GM20431 (cell line): ENCODE measurements around the gene TNFRSF12A.

Experiments
- in situ Hi-C: fragments of 300-500 bp; cut with MseI, MboI; formaldehyde crosslinking; loops from one replicate; pipeline ENCODE4 v1.15.0; 2020; ENCODE audit warnings: low sequenced_read_pairs; ENCODE audit not compliant: unreplicated experiment

TNFRSF12A gene

DNA sequence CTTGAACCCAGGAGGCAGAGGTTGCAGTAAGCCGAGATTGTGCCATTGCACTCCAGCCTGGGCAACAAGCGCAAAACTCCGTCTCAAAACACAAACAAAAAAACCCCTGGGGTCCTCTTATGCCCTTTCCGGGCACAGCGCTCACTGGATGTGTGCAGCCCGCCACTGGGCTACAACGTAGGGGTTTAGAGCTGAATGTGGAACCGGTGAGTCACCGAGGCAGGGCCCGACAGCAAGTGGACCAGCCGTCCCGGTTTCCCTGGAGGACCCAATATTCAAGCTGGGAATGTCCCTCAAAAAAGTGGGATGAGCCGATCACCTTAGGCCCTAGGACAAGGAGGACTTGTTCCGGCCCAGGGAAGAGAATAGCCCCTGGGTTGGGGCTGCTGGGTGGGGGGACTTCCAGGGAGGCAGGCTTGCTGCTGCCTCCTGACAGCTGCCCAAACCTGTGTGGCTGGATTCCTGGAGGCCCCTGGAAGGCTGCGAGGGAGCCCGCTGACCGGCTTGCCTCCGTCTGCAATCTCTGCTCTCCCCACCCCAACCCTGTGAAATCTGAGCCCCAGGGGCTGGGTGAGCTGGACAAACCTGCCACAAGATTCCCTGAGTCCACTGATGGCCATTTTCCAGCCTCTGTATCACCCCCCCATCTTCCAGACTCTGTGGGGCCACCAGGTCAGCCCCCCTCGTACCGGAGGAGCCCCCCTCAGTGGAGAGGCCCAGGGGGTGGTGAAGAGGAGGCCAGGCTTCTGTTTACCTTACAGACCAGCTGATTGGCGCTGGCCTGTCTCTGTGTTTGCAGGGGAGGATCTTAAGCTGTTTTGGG lies 10.4 kb upstream of the TNFRSF12A start:
- in situ Hi-C loops = no loop called here

DNA sequence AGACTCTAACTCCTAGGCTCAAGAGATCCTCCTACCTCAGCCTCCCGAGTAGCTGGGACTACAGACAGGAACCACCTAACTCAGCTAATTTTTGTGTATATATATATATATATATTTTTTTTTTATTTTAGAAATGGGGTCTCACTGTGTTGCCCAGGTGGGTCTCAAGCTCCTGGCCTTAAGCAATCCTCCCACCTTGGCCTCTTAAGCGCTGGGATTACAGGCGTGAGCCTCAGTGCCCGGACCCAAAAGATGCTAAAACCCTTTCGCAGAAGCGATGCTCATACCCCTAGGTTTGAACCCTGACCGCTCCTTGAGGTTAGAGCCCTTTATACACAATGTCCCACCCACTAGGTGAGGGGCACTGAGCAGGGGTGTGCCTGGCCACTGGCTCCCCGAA lies 9.7 kb upstream of the TNFRSF12A start:
- in situ Hi-C loops = no loop called here

DNA sequence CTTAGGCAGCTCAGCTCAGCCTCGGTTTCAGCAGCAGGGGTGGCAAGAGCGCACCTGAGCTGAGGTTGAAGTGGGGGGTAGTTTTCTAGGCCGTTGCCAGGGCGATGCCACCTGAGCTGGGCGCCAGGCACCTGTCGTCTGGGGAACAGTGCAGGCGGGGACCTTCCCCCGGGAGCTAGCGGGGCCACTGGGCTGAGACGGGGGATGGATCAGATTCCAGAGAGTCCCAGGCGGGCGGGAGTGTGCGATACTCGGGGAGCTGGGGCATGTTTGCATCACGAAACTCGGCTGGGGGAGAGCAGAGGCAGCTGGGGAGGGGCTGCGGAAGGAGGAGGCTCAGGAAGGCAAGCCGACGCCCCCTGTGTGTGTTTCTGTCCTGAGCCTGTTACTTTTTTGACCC lies 7.9 kb upstream of the TNFRSF12A start:
- in situ Hi-C loops = no loop called here

DNA sequence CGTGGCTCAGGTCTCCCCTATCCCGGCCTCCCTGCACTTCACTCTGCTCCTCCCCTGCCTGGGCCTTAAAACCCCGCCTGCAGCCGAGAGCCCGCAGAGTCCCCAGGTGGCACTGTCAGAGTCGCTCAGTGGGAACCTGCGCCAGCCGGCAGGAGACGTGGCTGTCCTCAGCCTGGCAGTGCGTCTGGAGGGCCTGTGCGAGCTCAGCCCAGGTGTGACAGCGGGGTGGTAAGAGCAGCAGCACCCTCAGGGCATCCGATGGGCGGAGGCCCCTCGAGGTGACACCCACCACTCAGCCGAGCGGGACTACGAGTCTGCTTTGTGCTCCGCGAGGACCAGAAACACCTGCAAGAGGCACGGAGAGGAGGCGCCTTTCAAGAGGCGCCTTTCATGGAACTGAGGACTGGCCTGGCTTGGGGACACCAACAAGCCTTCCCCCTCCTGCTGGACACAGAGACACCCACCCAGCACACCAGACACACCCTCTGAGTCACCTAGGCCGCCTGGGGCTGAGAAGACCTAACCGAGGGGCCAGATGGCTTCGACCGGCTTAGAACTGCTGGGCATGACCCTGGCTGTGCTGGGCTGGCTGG lies 7.2 kb upstream of the TNFRSF12A start, which contains the start of gene CLDN9:
TSS of gene CLDN9 (plus strand) at position 96 of the 593 bp plus-strand sequence. CDS start at position 536, 440 bp downstream.
- in situ Hi-C loops = no loop called here

DNA sequence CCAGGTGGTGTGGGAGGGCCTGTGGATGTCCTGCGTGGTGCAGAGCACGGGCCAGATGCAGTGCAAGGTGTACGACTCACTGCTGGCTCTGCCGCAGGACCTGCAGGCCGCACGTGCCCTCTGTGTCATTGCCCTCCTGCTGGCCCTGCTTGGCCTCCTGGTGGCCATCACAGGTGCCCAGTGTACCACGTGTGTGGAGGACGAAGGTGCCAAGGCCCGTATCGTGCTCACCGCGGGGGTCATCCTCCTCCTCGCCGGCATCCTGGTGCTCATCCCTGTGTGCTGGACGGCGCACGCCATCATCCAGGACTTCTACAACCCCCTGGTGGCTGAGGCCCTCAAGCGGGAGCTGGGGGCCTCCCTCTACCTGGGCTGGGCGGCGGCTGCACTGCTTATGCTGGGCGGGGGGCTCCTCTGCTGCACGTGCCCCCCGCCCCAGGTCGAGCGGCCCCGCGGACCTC lies 6.6 kb upstream of the TNFRSF12A start:
- in situ Hi-C loops = no loop called here

DNA sequence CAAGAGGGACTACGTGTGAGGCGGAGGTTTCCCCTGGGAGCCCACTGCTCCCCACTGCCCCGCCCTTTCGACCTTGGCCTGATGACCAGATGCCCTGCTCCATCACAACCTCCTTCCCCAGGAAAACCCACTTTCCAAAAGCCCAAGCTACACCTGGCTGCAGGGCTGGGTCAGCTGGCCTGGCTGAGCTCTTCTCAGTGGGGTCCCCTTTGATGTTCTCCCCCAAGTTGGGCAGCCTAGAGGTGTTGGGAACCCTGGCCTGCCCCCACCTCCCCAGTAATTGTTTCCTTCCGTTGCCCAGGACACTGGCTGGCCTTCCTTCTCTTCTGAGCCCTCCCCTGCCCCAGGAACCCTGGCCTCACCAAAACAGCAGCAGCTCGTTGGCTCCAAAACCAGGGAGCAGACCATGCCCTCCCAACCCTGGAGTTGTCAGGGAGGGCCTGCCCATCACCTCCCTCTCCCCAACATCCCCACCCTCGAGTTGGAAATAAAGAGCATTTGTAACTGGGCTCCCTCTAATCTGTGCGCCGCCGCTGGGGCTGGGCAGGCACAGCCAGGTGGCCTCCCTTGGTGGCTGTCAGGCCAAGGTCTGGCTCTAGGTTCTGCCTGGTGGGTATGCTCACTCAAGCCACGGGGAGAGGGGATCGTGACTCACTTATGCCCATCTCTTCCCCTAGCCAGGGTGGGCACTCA lies 6.0 kb upstream of the TNFRSF12A start:
- in situ Hi-C loops = no loop called here

DNA sequence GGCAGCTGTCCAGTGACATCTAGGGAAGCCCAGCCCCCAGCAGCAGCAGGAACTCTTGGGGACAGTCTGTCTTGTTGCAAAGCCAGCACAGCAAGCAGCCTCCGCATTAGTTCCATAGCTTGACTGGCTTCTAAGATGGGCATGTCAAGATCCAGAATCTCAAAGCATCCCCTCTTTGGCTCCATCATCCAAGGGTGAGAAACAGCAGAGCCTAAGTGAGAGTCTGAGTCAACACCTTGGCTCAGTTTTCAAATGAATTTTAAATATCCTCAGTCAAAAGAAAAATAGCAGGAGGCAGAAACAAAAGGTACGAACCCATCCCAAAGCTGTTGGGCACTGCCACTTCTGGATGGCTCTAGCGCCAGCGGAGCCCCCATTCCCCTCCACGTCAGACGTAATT lies 5.2 kb upstream of the TNFRSF12A start:
- in situ Hi-C loops = no loop called here

DNA sequence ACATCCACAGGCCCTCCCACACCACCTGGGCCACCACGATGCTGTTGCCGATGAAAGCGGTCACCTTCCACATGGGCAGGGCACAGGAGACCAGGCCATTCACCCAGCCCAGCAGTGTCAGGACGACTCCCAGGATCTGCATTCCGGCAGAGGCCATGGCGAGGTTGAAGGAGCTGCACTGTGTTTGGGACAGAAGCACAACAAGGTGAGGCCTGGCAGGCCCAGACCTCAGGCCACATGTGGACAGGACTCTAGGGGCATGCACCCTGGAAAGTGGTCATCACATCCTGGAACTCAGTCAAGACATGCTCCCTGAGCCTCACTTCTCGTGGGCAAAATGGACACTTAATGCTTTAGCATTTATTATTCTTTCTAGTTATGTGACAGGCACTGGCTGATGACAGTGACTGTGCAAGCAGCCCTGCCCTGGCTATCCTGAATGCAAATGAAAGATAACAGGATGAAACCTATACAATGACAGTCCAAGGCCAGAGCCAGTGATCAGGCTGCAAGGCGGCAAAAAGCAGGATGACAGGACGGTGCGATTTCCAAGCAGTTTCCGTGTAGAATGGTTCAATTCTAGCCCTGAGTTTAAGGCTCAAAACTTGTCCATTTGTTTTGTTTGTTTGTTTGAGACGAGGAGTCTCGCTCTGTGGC lies 4.2 kb upstream of the TNFRSF12A start:
- in situ Hi-C loops = no loop called here

DNA sequence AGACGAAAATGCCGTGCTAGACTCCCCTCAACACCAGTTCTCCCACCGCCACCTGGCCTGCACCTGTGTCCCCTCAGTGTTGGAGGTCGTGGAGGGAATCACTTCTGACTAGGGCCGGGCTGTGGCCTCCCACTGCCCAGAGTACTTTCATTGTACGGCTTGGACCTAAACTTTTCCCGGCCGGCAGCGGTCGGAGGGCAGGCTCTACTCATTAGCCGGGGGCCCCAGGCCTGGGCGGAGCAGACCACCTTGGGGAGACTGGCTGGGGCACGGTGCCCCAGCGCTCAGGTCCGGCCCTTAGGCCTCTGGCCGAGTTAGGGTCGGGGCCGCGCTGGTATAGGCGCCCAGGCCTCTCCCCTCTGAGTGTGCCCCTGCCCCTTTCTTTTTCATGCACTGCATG lies 2.8 kb upstream of the TNFRSF12A start:
- in situ Hi-C loops = no loop called here

DNA sequence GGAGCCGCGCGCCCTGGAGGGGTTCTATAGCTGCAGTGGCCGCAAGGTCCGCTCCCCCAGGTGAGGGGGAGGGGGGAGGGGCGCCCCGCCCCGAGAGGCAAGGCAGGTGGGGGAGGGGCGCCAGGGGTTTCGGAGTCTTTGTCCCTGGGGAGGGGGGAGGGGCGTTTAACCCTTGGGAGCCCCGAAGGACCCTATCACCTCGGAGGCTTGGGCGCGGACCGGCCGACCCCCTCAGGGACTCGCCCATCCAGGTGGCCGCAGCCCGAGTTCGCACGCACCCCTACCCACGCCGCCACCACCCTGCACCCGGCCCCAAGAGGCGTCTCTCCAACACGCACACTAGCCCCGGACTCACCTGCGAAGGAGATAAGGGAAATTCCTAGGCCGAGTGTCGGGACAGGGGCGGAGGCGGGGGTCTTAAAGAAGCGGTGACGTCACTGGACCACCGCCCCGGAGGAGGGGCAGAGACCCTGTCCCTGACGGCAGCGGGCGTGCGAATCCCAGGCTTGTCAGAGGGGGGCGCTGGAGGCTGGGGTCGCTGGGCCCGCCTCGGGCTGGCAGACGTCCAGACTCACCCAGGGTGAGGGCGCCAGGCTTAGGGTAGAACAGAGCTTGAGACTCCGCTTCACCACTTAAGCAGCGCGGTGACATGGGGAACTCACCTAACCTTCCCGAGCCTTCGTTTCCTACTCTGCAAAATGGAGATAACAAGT lies 2.2 kb upstream of the TNFRSF12A start, which contains the start of gene CLDN6:
TSS of gene CLDN6 (minus strand) at position 390 of the 713 bp plus-strand sequence. CDS start 2,162 bp downstream, outside the sequence.
- in situ Hi-C loops = no loop called here

DNA sequence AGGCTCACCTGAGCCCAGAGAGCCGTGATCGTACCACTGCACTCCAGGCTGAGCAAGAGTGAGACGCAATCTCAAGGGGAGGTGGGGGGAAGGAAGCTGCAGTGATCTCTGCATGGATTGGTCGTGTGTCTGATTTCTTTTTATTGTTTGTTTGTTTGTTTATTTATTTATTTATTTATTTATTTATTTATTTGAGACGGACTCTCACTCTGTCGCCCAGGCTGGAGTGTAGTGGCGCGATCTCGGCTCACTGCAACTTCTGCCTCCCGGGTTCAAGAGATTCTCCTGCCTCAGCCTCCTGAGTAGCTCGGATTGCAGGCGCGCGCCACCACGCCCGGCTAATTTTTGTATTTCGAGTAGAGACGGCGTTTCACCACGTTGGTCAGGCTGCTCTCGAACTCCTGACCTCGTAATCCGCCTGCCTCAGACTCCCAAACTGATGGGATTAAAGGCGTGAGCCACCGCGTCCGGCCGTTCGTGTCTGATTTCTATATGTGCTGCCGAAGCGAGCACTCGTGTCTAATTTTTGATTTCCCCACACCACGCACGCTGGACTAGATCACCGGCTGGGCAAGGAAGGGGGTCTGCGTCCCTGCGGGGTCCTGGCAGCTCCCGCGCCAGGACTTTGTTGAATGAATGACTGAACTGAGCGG lies 448 bp upstream of the TNFRSF12A start:
- in situ Hi-C loops = no loop called here

DNA sequence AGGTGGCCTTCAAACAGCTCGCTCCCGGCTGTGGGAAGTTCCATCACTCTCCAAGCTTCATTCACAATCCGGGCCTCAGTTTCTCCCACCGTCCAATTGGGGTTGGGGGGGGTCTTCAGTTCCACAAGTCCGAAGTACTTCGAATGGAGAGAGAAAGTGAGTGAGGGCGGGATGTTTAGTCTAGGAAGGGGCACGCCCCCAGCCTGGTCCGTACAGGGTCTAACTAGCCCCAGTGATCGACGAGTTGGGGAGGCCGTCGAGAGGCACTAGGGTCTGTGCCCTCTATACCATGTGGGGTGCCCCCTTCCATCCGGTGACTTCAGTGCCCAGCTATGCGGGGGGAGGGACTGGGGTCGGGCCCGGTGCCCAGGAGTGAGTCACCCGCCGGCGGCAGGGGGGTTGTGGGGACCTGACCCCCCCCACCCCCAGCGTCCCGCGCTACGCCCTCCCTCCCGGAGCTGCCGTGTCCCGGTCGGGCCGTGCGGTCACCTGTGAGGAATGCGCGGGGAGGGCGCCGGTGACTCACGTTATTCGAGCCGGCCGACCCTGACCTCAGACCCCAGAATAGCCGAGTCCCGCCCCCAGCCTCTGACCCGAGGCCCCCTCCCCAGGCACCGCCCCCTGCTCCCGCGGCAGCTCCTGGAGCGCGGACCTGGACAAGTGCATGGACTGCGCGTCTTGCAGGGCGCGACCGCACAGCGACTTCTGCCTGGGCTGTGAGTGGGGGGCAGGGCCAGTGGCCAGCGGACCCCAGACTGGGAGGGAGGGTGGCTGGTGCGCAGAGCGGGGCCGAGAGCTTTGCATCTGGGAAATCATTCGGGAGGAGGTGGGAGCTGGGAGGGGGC lies 658 bp downstream of the TNFRSF12A start:
- in situ Hi-C loops = no loop called here

DNA sequence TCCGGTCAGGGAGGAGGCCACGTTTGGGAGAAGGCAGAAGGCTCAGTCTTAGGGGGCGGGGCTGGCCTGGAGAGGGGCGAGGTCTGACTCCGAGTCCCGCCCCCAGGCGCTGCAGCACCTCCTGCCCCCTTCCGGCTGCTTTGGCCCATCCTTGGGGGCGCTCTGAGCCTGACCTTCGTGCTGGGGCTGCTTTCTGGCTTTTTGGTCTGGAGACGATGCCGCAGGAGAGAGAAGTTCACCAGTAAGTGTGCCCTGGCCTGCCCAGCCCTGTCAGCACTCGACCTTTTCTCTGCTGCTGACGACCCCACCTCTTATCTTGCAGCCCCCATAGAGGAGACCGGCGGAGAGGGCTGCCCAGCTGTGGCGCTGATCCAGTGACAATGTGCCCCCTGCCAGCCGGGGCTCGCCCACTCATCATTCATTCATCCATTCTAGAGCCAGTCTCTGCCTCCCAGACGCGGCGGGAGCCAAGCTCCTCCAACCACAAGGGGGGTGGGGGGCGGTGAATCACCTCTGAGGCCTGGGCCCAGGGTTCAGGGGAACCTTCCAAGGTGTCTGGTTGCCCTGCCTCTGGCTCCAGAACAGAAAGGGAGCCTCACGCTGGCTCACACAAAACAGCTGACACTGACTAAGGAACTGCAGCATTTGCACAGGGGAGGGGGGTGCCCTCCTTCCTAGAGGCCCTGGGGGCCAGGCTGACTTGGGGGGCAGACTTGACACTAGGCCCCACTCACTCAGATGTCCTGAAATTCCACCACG lies 1.5 kb downstream of the TNFRSF12A start:
- in situ Hi-C loops = no loop called here

DNA sequence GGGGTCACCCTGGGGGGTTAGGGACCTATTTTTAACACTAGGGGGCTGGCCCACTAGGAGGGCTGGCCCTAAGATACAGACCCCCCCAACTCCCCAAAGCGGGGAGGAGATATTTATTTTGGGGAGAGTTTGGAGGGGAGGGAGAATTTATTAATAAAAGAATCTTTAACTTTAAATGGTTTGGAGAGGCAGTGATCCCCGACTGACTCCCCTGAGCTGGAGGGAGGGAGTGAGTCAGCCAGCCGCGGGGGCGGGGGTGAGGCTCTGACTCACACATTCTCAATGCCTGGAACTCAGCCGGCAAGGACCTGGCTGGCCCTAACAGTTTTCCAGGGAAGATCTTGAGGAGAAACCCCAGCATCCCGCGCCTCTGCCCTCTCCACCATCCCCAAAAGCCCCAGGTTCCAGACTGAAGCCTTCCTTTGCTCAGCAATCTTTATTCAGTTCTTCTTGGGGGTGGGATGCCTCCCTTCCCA lies 2.1 kb downstream of the TNFRSF12A start:
- in situ Hi-C loops = no loop called here

DNA sequence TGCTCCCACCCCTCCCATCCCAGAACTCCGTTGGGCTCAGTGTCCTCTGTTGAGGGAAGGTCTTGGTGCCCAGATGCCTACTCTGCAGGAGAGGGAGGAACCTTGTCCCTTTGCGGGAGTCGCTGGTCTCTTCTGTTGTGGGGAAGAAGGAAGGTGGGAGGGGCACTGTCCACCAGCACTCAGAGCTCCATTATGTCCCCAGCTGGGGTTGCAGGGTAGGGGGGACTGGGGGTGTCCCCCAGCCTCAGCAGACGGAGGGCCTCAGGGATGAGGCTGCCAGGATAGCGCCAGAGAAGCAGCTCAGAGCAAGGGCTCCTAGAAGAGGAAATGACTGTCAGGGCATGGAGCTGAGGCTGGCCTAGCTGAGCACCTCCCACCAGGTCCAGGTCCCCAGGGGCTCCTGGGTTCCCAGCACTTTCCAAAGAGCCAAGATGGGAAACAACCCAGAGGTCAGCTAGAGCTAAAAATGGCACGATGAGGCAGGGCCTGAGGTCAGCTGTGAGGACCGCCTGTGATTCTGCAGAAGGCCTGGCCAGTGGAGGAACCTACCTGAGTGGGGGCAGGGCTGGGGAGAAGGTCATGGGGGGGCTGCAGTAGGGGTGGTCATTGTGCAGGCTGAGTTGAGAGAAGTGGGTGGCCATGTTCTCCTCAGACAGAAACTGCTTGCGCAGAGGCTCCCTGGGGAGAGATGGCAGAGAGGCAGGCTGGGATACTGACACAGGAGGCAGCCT lies 2.7 kb downstream of the TNFRSF12A start:
- in situ Hi-C loops = no loop called here

DNA sequence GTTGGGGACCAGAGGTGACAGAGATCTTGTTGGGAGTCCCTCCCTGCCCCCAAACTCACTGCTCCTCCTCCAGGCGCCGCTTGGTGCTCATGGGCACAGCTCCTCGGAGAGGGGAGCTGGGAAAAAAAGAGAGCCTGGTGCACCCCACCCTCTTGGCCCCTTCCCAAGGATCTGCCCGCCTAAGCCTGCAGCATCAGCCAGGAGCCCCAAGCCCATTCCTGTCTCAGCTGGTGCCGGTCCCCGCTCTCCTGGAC lies 3.2 kb downstream of the TNFRSF12A start:
- in situ Hi-C loops = no loop called here
